ENCODE data around the gene RNF224. TPM values are rescaled to one million over a fixed set of nuclear protein-coding genes. Genes with fewer than 3 reads are reported as not detected.

The RNF224 gene
- total and polyA plus RNA-seq, 4 donors = not detected

DNA sequence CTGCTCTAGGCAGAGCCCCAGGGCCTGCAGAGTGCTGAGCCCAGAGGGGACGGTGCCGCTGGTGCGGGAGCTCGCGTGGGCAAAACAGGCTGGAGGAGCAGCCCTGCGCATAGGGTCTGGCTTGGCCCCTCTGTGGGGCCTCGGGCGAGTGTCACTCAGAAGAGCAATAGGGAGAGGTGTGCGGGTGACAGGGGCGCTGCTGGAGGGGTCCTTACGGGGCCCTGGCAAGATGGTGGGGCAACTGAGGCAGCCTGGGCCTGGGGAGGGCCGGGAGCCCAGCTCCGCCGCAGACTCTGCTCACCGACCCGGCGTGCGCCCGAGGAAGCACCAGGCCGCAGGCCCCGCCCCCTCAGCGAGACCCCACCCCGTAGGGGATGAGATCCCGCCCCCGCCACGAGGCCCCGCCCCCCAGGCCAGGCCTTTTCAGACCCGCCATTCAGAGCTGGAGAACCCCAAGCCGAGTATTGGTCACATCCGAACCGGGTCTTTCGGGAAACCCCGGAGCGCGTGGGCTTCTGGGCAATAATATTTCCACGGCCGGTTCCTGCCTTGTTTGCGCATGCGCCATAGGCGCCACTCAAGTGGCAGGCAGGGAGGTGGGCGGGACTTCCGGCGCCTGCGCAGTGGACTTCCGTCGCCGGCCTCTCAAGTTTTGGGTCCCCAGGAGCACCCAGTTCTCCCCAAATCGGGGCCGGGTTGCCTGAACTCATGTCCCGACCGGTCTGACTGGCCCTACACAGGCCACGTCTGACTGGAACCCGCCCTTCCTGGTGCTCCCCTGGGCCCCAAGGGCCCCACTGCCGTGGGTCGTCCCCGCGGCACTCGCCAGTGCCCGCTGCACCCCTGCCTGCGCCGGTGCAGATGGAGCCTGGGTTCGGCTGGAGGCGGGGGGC is 4.0 kb upstream of the RNF224 start (continued):
- TF ChIP-seq, protein P1, sequence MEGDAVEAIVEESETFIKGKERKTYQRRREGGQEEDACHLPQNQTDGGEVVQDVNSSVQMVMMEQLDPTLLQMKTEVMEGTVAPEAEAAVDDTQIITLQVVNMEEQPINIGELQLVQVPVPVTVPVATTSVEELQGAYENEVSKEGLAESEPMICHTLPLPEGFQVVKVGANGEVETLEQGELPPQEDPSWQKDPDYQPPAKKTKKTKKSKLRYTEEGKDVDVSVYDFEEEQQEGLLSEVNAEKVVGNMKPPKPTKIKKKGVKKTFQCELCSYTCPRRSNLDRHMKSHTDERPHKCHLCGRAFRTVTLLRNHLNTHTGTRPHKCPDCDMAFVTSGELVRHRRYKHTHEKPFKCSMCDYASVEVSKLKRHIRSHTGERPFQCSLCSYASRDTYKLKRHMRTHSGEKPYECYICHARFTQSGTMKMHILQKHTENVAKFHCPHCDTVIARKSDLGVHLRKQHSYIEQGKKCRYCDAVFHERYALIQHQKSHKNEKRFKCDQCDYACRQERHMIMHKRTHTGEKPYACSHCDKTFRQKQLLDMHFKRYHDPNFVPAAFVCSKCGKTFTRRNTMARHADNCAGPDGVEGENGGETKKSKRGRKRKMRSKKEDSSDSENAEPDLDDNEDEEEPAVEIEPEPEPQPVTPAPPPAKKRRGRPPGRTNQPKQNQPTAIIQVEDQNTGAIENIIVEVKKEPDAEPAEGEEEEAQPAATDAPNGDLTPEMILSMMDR (IDR thresholded peaks at IDR 0.05; ENCODE audit: low read depth, low read length, missing input control) = no peak
- TF ChIP-seq JUND (IDR thresholded peaks at IDR 0.05) (no peak), RAD21 (IDR thresholded peaks at IDR 0.05) (peak in 1 of 2 donors; percentile 26), TAF1 (conservative IDR thresholded peaks at IDR 0.05) (no peak)

DNA sequence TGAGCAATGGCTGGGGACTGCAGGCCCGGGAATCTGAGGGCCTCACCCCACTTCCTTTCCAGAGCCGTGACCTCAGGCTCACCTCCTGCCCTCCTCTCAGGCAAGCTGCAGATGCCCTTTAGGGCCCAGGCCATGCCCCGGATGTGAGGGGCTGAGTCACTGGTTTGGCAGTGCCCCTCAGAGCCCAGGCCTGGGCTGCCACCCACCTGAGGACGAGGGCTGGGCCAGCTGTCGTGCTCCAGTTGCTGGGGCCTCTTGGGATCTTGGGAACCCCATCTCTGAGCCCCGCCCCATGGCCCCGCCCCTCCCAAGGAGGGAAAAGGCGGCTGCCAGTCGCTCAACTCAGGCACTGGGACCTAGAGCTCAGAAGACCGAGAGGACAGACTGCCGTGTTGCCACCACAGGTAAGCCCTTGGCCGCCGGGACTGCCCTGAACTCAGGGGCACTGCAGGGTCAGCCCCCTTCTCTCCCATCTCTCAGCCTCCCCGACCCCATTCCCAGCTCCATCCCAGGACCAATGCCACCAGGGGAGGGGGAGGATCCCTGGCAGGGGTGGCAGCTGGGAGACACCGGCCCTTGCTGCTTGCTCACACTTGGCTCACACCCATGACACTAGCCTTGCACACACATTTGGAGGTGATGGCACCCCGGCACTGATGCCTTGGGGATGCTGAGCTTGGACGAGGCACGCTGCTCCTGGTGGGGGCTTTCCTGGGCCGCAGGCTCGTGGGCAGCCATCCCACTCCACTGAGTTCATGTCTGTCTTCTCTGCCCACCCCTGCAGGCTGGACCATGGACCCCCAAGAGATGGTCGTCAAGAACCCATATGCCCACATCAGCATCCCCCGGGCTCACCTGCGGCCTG is 2.2 kb upstream of the RNF224 start, which contains the start of gene CYSRT1:
CYSRT1 (plus strand) TSS at position 345 of the 865 bp plus-strand sequence; CDS start at position 793, 448 bp downstream.
- no peak for DNase-seq (ENCODE audit: low spot score)
- WGBS = 60% methylated on average over 23 of the region's 23 CpGs
- Histone ChIP-seq H3K27ac (ENCODE audit: low read depth in 1 of 2, low read length in 2 of 2) (peak within 1 kb of the TSS; percentile 57 to 84), H3K4me1 (ENCODE audit: control insufficient read depth in 4 of 4, insufficient read depth in 4 of 4, low read length in 3 of 4) (peaks cover 10 to 22% (median 14%) of the 10 kb centered on the region in 4 donors), H3K4me3 (ENCODE audit: low read depth in 1 of 3, low read length in 3 of 3) (peak within 1 kb of the TSS; percentile 67 to 88 (median 86)), H3K9ac (ENCODE audit: low read depth in 1 of 2, low read length in 2 of 2) (peak within 1 kb of the TSS; percentile 42 to 45), H3K36me3 (ENCODE audit: control insufficient read depth in 4 of 4, insufficient read depth in 3 of 4, low read depth in 1 of 4, low read length in 3 of 4) (no peaks in the 10 kb centered on the region), H3K27me3 (ENCODE audit: control insufficient read depth in 4 of 4, insufficient read depth in 4 of 4, low read length in 3 of 4) (no peaks in the 10 kb centered on the region), H3K9me3 (ENCODE audit: control insufficient read depth in 4 of 4, low read length in 3 of 4) (no peaks in the 10 kb centered on the region)
- TF ChIP-seq RAD21 (IDR thresholded peaks at IDR 0.05) (no peak), SP1 (IDR thresholded peaks at IDR 0.05) (no peak), TAF1 (conservative IDR thresholded peaks at IDR 0.05) (no peak), RXRA (IDR thresholded peaks at IDR 0.05) (no peak), HNF4G (IDR thresholded peaks at IDR 0.05) (no peak), NR2F2 (IDR thresholded peaks at IDR 0.05) (no peak)
- TF ChIP-seq, protein P2, sequence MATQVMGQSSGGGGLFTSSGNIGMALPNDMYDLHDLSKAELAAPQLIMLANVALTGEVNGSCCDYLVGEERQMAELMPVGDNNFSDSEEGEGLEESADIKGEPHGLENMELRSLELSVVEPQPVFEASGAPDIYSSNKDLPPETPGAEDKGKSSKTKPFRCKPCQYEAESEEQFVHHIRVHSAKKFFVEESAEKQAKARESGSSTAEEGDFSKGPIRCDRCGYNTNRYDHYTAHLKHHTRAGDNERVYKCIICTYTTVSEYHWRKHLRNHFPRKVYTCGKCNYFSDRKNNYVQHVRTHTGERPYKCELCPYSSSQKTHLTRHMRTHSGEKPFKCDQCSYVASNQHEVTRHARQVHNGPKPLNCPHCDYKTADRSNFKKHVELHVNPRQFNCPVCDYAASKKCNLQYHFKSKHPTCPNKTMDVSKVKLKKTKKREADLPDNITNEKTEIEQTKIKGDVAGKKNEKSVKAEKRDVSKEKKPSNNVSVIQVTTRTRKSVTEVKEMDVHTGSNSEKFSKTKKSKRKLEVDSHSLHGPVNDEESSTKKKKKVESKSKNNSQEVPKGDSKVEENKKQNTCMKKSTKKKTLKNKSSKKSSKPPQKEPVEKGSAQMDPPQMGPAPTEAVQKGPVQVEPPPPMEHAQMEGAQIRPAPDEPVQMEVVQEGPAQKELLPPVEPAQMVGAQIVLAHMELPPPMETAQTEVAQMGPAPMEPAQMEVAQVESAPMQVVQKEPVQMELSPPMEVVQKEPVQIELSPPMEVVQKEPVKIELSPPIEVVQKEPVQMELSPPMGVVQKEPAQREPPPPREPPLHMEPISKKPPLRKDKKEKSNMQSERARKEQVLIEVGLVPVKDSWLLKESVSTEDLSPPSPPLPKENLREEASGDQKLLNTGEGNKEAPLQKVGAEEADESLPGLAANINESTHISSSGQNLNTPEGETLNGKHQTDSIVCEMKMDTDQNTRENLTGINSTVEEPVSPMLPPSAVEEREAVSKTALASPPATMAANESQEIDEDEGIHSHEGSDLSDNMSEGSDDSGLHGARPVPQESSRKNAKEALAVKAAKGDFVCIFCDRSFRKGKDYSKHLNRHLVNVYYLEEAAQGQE (IDR thresholded peaks at IDR 0.05) = no peak
- TF ChIP-seq, protein P3, sequence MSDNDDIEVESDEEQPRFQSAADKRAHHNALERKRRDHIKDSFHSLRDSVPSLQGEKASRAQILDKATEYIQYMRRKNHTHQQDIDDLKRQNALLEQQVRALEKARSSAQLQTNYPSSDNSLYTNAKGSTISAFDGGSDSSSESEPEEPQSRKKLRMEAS (IDR thresholded peaks at IDR 0.05) = no peak

DNA sequence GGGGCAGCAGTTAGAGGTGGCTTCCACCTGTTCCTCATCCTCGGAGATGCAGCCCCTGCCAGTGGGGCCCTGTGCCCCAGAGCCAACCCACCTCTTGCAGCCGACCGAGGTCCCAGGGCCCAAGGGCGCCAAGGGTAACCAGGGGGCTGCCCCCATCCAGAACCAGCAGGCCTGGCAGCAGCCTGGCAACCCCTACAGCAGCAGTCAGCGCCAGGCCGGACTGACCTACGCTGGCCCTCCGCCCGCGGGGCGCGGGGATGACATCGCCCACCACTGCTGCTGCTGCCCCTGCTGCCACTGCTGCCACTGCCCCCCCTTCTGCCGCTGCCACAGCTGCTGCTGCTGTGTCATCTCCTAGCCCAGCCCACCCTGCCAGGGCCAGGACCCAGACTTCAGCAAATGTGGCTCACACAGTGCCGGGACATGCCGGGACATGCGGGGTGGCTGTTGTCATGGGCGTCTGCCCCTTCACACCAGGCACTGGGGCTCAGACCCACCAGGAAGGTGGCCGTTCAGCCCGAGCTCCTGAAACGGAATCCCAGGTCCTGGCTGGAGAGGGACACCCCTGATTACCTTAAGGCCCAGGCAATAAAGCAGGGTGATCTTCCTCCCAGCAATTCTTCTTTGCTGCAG is 1.5 kb upstream of the RNF224 start:
- no peak overlapping the region for H3K9ac ChIP-seq (ENCODE audit: low read depth in 1 of 2, low read length in 2 of 2)
- no peak for DNase-seq (ENCODE audit: low spot score)
- H3K27me3 ChIP-seq (ENCODE audit: control insufficient read depth in 4 of 4, insufficient read depth in 4 of 4, low read length in 3 of 4) = no peaks in the 10 kb centered on the region
- no peaks in the 10 kb centered on the region for H3K9me3 ChIP-seq (ENCODE audit: control insufficient read depth in 4 of 4, low read length in 3 of 4)
- 83% methylated on average over 21 of the region's 21 CpGs for WGBS
- TF ChIP-seq, protein P3 (IDR thresholded peaks at IDR 0.05) = no peak
- TF ChIP-seq RXRA (IDR thresholded peaks at IDR 0.05) = no peak
- peaks cover 10 to 23% (median 14%) of the 10 kb centered on the region in 4 donors for H3K4me1 ChIP-seq (ENCODE audit: control insufficient read depth in 4 of 4, insufficient read depth in 4 of 4, low read length in 3 of 4)
- H3K36me3 ChIP-seq (ENCODE audit: control insufficient read depth in 4 of 4, insufficient read depth in 3 of 4, low read depth in 1 of 4, low read length in 3 of 4) = no peaks in the 10 kb centered on the region
- H3K27ac ChIP-seq (ENCODE audit: low read depth in 1 of 2, low read length in 2 of 2) = no peak overlapping the region
- H3K4me3 ChIP-seq (ENCODE audit: low read depth in 1 of 3, low read length in 3 of 3) = no peak overlapping the region
